DND-41 (cell line): ENCODE results near the gene RTP1.

Source experiments
- EZH2 ChIP-seq: IDR thresholded peaks from 3 replicates; pipeline ENCODE4 v1.6.1; 2012; ENCODE audit warnings: borderline replicate concordance, low read depth, mild to moderate bottlenecking, moderate library complexity, low read length, inconsistent platforms; ENCODE audit not compliant: severe bottlenecking
- TF ChIP-seq, protein P1 (sequence below): IDR thresholded peaks from 2 replicates; pipeline ENCODE4 v1.5.1; 2012; ENCODE audit warnings: borderline replicate concordance, low read length, moderate library complexity, mild to moderate bottlenecking; ENCODE audit not compliant: poor library complexity, severe bottlenecking; ENCODE audit errors: extremely low read depth

DNA sequence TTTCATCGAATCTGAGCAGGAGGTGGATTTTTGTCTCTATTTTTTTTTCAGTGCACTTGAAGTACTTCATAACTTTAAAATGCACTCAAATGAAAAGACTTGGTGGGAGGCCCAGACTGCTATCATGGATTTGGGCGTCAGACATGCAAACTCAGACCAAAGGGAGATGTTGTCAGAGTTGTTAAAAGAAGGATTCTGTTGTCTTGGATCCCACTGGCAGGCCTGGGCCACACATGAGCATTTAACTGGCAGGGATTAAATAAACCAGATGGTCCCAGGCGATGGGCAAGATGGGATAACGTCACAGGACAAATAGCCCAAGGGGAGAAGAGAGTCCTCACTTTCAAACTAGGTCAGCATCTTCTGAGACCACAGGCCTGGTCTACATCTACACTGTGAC, 15.4 kb downstream of the RTP1 start:
- TF ChIP-seq, protein P1, sequence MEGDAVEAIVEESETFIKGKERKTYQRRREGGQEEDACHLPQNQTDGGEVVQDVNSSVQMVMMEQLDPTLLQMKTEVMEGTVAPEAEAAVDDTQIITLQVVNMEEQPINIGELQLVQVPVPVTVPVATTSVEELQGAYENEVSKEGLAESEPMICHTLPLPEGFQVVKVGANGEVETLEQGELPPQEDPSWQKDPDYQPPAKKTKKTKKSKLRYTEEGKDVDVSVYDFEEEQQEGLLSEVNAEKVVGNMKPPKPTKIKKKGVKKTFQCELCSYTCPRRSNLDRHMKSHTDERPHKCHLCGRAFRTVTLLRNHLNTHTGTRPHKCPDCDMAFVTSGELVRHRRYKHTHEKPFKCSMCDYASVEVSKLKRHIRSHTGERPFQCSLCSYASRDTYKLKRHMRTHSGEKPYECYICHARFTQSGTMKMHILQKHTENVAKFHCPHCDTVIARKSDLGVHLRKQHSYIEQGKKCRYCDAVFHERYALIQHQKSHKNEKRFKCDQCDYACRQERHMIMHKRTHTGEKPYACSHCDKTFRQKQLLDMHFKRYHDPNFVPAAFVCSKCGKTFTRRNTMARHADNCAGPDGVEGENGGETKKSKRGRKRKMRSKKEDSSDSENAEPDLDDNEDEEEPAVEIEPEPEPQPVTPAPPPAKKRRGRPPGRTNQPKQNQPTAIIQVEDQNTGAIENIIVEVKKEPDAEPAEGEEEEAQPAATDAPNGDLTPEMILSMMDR: no peak
- no peak for TF ChIP-seq EZH2
